ENCODE results near the gene NXPH2.

Gene NXPH2

GRCh38 chr2:138676619-138677021 is 103.6 kb downstream of the NXPH2 start:
- H2AFZ ChIP-seq (ENCODE audit: low read depth, low read length), result no peak overlapping the region
- H3K79me2 ChIP-seq (ENCODE audit: low read length), result no peaks in the 10 kb centered on the region
- no peaks in the 10 kb centered on the region for H3K4me1 ChIP-seq (ENCODE audit: low read length)
- H3K9me3 ChIP-seq (ENCODE audit: insufficient read depth, low read length), result no peaks in the 10 kb centered on the region
- H3K9ac ChIP-seq (ENCODE audit: low read length), result no peak overlapping the region
- TF ChIP-seq CTCF (IDR thresholded peaks at IDR 0.05; ENCODE audit: low read depth, low read length), result no peak
- no peaks in the 10 kb centered on the region for H3K36me3 ChIP-seq (replicated peaks; ENCODE audit: low read depth, low read length)
- H3K4me3 ChIP-seq (ENCODE audit: low read length), result no peak overlapping the region
- no peaks in the 10 kb centered on the region for H4K20me1 ChIP-seq (ENCODE audit: insufficient read depth, low read length)
- no peaks in the 10 kb centered on the region for H3K27me3 ChIP-seq (ENCODE audit: low read depth, low read length)
- H3K27ac ChIP-seq (ENCODE audit: low read length), result no peak overlapping the region
- no peak overlapping the region for H3K4me2 ChIP-seq (ENCODE audit: low read length)

- Histone ChIP-seq H3K27ac (ENCODE audit: low read length) (no peak overlapping the region), H3K4me2 (ENCODE audit: low read length) (no peak overlapping the region), H3K4me3 (ENCODE audit: low read length) (no peak overlapping the region), H4K20me1 (ENCODE audit: insufficient read depth, low read length) (no peaks in the 10 kb centered on the region), H2AFZ (ENCODE audit: low read depth, low read length) (no peak overlapping the region), H3K9ac (ENCODE audit: low read length) (no peak overlapping the region), H3K36me3 (replicated peaks; ENCODE audit: low read depth, low read length) (no peaks in the 10 kb centered on the region), H3K4me1 (ENCODE audit: low read length) (no peaks in the 10 kb centered on the region), H3K79me2 (ENCODE audit: low read length) (no peaks in the 10 kb centered on the region), H3K27me3 (ENCODE audit: low read depth, low read length) (no peaks in the 10 kb centered on the region; the same call in 1 of the 2 replicates), H3K9me3 (ENCODE audit: insufficient read depth, low read length) (no peaks in the 10 kb centered on the region)
- TF ChIP-seq EZH2phosphoT487 (IDR thresholded peaks at IDR 0.05; ENCODE audit: low read depth), result no peak
- TF ChIP-seq CTCF (IDR thresholded peaks at IDR 0.05; ENCODE audit: low read depth, low read length), result no peak
Measured at GRCh38 chr2:138671566-138671965, 108.6 kb downstream of the NXPH2 start.

- no peak for TF ChIP-seq EZH2phosphoT487 (IDR thresholded peaks at IDR 0.05; ENCODE audit: low read depth)
- TF ChIP-seq CTCF (IDR thresholded peaks at IDR 0.05; ENCODE audit: low read depth, low read length), result no peak
- H3K4me1 ChIP-seq (ENCODE audit: low read length), result no peaks in the 10 kb centered on the region
Measured at GRCh38 chr2:138670734-138671133, 109.5 kb downstream of the NXPH2 start.

GRCh38 chr2:138665937-138666336 is 114.3 kb downstream of the NXPH2 start:
- H2AFZ ChIP-seq (ENCODE audit: low read depth, low read length), result no peak overlapping the region
- no peaks in the 10 kb centered on the region for H3K9me3 ChIP-seq (ENCODE audit: insufficient read depth, low read length)
- H3K79me2 ChIP-seq (ENCODE audit: low read length), result no peaks in the 10 kb centered on the region
- no peaks in the 10 kb centered on the region for H4K20me1 ChIP-seq (ENCODE audit: insufficient read depth, low read length)
- no peaks in the 10 kb centered on the region; the same call in 1 of the 2 replicates for H3K27me3 ChIP-seq (ENCODE audit: low read depth, low read length)
- H3K36me3 ChIP-seq (replicated peaks; ENCODE audit: low read depth, low read length), result no peaks in the 10 kb centered on the region
- H3K4me3 ChIP-seq (ENCODE audit: low read length), result no peak overlapping the region
- no peak for TF ChIP-seq CTCF (IDR thresholded peaks at IDR 0.05; ENCODE audit: low read depth, low read length)
- TF ChIP-seq EZH2phosphoT487 (IDR thresholded peaks at IDR 0.05; ENCODE audit: low read depth), result no peak
- H3K27ac ChIP-seq (ENCODE audit: low read length), result no peak overlapping the region
- no peaks in the 10 kb centered on the region for H3K4me1 ChIP-seq (ENCODE audit: low read length)
- no peak overlapping the region for H3K4me2 ChIP-seq (ENCODE audit: low read length)
- no peak overlapping the region for H3K9ac ChIP-seq (ENCODE audit: low read length)

More at GRCh38 chr2:138670734-138671133, 109.5 kb downstream of the NXPH2 start:
- no peak overlapping the region for H2AFZ ChIP-seq (ENCODE audit: low read depth, low read length)
- no peaks in the 10 kb centered on the region for H3K36me3 ChIP-seq (replicated peaks; ENCODE audit: low read depth, low read length)
- no peak overlapping the region for H3K9ac ChIP-seq (ENCODE audit: low read length)
- H3K27me3 ChIP-seq (ENCODE audit: low read depth, low read length), result no peaks in the 10 kb centered on the region; the same call in 1 of the 2 replicates
- no peaks in the 10 kb centered on the region for H4K20me1 ChIP-seq (ENCODE audit: insufficient read depth, low read length)
- no peak overlapping the region for H3K27ac ChIP-seq (ENCODE audit: low read length)
- no peaks in the 10 kb centered on the region for H3K9me3 ChIP-seq (ENCODE audit: insufficient read depth, low read length)
- no peak overlapping the region for H3K4me3 ChIP-seq (ENCODE audit: low read length)
- no peaks in the 10 kb centered on the region for H3K79me2 ChIP-seq (ENCODE audit: low read length)
- H3K4me2 ChIP-seq (ENCODE audit: low read length), result no peak overlapping the region

Measured in OCI-LY3 (cell line).